Right atrium auricular region (tissue), 2 donors: ENCODE measurements around the gene S100A12. TPM values are rescaled to one million over a fixed set of nuclear protein-coding genes. Genes with fewer than 3 reads are reported as not detected.

Experiments used
- DNase-seq: peaks from one replicate; pipeline ENCODE4 v3.0.0-alpha.2; 2019; ENCODE audit warnings: low spot score
- H3K27ac ChIP-seq, 2 donors: fragments of 200-600 bp; sonication (generic); 1 replicate in 1 of 2; 2 replicates in 1 of 2; pipeline ENCODE4 v1.5.1; 2016 to 2019
- H3K27me3 ChIP-seq, 2 donors: fragments of 200-600 bp; sonication (generic); one replicate each; pipeline versions ENCODE4 v1.5.1 to v1.6.0; 2017 to 2019
- H3K36me3 ChIP-seq: fragments of 200-600 bp; sonication (generic); one replicate; pipeline ENCODE4 v1.5.1; 2016
- H3K4me1 ChIP-seq, 2 donors: fragments of 200-600 bp; sonication (generic); one replicate each; pipeline versions ENCODE4 v1.5.1 to v1.6.0; 2017 to 2019
- H3K4me3 ChIP-seq, 2 donors: fragments of 200-600 bp; sonication (generic); 1 replicate in 1 of 2; 2 replicates in 1 of 2; pipeline ENCODE4 v1.5.1; 2017 to 2019; ENCODE audit warnings: mild to moderate bottlenecking in 1 of 2, moderate library complexity in 1 of 2
- H3K9me3 ChIP-seq, 2 donors: fragments of 200-600 bp; sonication (generic); one replicate each; pipeline ENCODE4 v1.5.1; 2019
- total RNA-seq, 2 donors: library from RNA; depleted of rRNA; stranded (reverse); fragments of >200 nt; gene quantifications; one replicate each; pipeline ENCODE4 v1.1.0, GENCODE V29; 2016
- TF ChIP-seq, protein P1 (sequence below), 2 donors: fragments of 200-600 bp; sonication (generic); IDR thresholded peaks; one replicate each; pipeline ENCODE4 v1.5.1; 2019; ENCODE audit warnings: antibody characterized with exemption in 2 of 2

S100A12 gene
- total RNA-seq, 2 donors from 2014 or later = 5.5 to 5.7 TPM

DNA sequence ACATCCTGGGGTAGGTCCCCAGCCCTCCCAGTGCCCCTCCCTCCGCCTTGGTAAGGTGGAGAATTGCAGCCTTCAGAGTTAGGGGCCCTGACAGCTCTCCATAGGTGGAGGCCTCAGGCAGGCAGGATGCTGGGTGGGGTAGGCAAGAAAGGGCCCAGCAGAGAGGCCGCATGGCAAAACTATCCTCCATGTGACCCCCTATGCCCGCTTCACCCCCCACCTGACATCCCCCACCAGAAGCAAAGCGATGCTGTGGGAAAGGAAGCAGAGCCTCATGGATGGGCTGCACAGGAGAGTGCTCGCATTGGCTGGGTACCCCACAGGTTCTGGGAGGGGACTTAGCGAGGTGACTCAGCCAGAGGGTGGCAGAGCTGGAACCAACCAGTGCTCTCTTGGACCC lies 16.2 kb downstream of the S100A12 start:
- H3K36me3 ChIP-seq = no peaks in the 10 kb centered on the region
- DNase-seq = peak; percentile 51
- TF ChIP-seq, protein P1, sequence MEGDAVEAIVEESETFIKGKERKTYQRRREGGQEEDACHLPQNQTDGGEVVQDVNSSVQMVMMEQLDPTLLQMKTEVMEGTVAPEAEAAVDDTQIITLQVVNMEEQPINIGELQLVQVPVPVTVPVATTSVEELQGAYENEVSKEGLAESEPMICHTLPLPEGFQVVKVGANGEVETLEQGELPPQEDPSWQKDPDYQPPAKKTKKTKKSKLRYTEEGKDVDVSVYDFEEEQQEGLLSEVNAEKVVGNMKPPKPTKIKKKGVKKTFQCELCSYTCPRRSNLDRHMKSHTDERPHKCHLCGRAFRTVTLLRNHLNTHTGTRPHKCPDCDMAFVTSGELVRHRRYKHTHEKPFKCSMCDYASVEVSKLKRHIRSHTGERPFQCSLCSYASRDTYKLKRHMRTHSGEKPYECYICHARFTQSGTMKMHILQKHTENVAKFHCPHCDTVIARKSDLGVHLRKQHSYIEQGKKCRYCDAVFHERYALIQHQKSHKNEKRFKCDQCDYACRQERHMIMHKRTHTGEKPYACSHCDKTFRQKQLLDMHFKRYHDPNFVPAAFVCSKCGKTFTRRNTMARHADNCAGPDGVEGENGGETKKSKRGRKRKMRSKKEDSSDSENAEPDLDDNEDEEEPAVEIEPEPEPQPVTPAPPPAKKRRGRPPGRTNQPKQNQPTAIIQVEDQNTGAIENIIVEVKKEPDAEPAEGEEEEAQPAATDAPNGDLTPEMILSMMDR (IDR thresholded peaks at IDR 0.05) = no peak
- H3K4me3 ChIP-seq = no peak overlapping the region
- no peaks in the 10 kb centered on the region for H3K27me3 ChIP-seq
- no peaks in the 10 kb centered on the region for H3K9me3 ChIP-seq
- no peaks in the 10 kb centered on the region for H3K4me1 ChIP-seq
- no peak overlapping the region for H3K27ac ChIP-seq

- H3K27me3 ChIP-seq = no peaks in the 10 kb centered on the region
- DNase-seq = peak; percentile 11
- no peaks in the 10 kb centered on the region for H3K9me3 ChIP-seq
- H3K4me1 ChIP-seq = no peaks in the 10 kb centered on the region
- H3K27ac ChIP-seq = no peak overlapping the region
- H3K36me3 ChIP-seq = no peaks in the 10 kb centered on the region
- H3K4me3 ChIP-seq = peak overlapping the region in 1 of 2 donors; percentile 4
- TF ChIP-seq, protein P1 (IDR thresholded peaks at IDR 0.05) = no peak
Observed at GRCh38 chr1:153358691-153358975, 16.8 kb downstream of the S100A12 start.

DNA sequence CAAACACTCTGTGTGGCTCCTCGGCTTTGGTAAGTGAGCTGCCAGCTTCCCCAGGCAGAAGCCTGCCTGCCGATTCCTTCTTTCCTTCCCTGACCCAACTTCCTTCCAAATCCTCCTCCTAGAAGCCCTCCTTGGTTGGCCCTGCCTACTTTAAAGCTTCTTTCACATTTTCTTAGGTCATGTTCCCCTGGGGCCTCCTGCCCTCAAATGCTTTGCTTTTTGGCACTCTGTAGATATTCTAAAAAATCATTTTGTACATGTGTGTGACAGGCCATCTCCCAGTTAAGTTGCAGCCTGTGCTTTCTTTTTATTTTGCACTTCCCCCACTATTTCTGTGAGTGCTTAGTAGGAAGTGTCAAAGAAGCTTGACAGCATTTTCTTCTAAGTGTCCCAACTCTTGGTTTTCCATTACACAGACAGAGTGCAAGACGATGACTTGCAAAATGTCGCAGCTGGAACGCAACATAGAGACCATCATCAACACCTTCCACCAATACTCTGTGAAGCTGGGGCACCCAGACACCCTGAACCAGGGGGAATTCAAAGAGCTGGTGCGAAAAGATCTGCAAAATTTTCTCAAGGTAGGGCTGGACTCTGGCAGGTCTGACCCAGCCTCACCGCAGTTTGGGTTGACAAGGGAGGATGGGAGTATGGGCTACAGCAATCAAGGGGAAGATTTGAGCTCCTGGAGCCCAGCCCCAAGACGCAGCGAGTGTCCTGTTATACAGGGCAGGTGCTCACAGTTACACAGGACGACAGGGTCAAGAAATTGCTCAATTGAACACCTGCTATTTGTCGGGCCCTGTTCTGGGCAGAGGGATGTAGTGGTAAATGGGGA lies 17.3 kb downstream of the S100A12 start, which contains the start of gene S100A9:
TSS of gene S100A9 (plus strand) at position 2 of the 838 bp plus-strand sequence. CDS start at position 432, 430 bp downstream.
- no peaks in the 10 kb centered on the region for H3K36me3 ChIP-seq
- H3K4me1 ChIP-seq = no peaks in the 10 kb centered on the region
- DNase-seq = no peak
- TF ChIP-seq, protein P1 (IDR thresholded peaks at IDR 0.05) = no peak
- no peaks in the 10 kb centered on the region for H3K27me3 ChIP-seq
- peak within 1 kb of the TSS in 1 of 2 donors; percentile 5 for H3K27ac ChIP-seq
- no peaks in the 10 kb centered on the region for H3K9me3 ChIP-seq
- peak within 1 kb of the TSS in 1 of 2 donors; percentile 4 for H3K4me3 ChIP-seq

GRCh38 chr1:153357076-153357852 lies 18.2 kb downstream of the S100A12 start:
- H3K27ac ChIP-seq = no peak overlapping the region
- no peaks in the 10 kb centered on the region for H3K36me3 ChIP-seq
- peak; percentile 80 for DNase-seq
- no peaks in the 10 kb centered on the region for H3K27me3 ChIP-seq
- H3K4me1 ChIP-seq = no peaks in the 10 kb centered on the region
- H3K9me3 ChIP-seq = no peaks in the 10 kb centered on the region
- TF ChIP-seq, protein P1 (IDR thresholded peaks at IDR 0.05) = no peak
- no peak overlapping the region for H3K4me3 ChIP-seq

- no peak overlapping the region for H3K4me3 ChIP-seq
- no peak overlapping the region for H3K27ac ChIP-seq
Observed at GRCh38 chr1:153356392-153357075, 18.9 kb downstream of the S100A12 start.

More at GRCh38 chr1:153356392-153357075, 18.9 kb downstream of the S100A12 start:
- no peaks in the 10 kb centered on the region for H3K9me3 ChIP-seq
- H3K4me1 ChIP-seq = no peaks in the 10 kb centered on the region
- H3K36me3 ChIP-seq = no peaks in the 10 kb centered on the region
- no peaks in the 10 kb centered on the region for H3K27me3 ChIP-seq
- TF ChIP-seq, protein P1 (IDR thresholded peaks at IDR 0.05) = no peak
- no peak for DNase-seq
